Measurements from ENCODE around the gene SNAP23. TPM values are rescaled to one million over a fixed set of nuclear protein-coding genes. Genes with fewer than 3 reads are reported as not detected.

SNAP23 gene
- total and polyA plus RNA-seq, 2 of the 8 experiments (the other 6 are each of a cell fraction or from before 2014, with no cell fraction given): 58.0 to 72.8 TPM

- TF ChIP-seq GABPA (IDR thresholded peaks at IDR 0.05; ENCODE audit: borderline replicate concordance, insufficient read depth, low read length) (no peak), SRF (IDR thresholded peaks at IDR 0.05; ENCODE audit: low read depth, low read length) (no peak), CTBP2 (IDR thresholded peaks at IDR 0.05; ENCODE audit: borderline replicate concordance, insufficient read depth, insufficient read length, low read length) (no peak), CREB1 (IDR thresholded peaks at IDR 0.05) (peak; percentile 58; the same call in 1 of the 2 replicates), FOSL1 (IDR thresholded peaks at IDR 0.05; ENCODE audit: insufficient read depth, low read depth, low read length) (no peak), BRCA1 (IDR thresholded peaks at IDR 0.05; ENCODE audit: low read depth, low read length) (no peak), CHD2 (IDR thresholded peaks at IDR 0.05; ENCODE audit: low read length) (no peak), PHF8 (conservative IDR thresholded peaks at IDR 0.05; ENCODE audit: low read depth, low read length) (peak; percentile 67), TEAD4 (IDR thresholded peaks at IDR 0.05; ENCODE audit: low read depth, low read length) (0 out of 2 replicates have a peak, but pooled peaks have one; percentile 29), NANOG (IDR thresholded peaks at IDR 0.05; ENCODE audit: insufficient read depth, low read depth, low read length, poor library complexity, severe bottlenecking) (no peak), KDM5A (IDR thresholded peaks at IDR 0.05; ENCODE audit: low read length) (no peak), RAD21 (IDR thresholded peaks at IDR 0.05 in 1 of 2, conservative IDR thresholded peaks at IDR 0.05 in 1 of 2; ENCODE audit: low read depth in 2 of 2, low read length in 2 of 2) (no peak), SP1 (IDR thresholded peaks at IDR 0.05; ENCODE audit: low read depth, low read length) (no peak), MAX (IDR thresholded peaks at IDR 0.05) (no peak), SIRT6 (IDR thresholded peaks at IDR 0.05; ENCODE audit: low read length) (no peak), TCF12 (IDR thresholded peaks at IDR 0.05; ENCODE audit: low read depth, low read length) (no peak)
These were observed at the start of gene SNAP23 (continued) for GRCh38 chr15:42495361-42496212.

Data from H1 (cell line).